ENCODE results near the gene RPSA.
A peak's percentile ranks its signal among the peaks of the same experiment; 100 is the strongest.
"Not testable (repeated sequence)": the region's sequence is repeated elsewhere in the genome, so short reads cannot be mapped to it uniquely, and the experiment has no call there.

The RPSA gene

GRCh38 chr3:39406368-39407258 is at the start of gene RPSA:
Gene RPSA, plus strand, starts transcription at chr3:39406720. Its CDS starts 934 bp downstream, at chr3:39407654.
- peak; percentile 98 for DNase-seq (ENCODE audit: low read depth in 2 of 2)
- TF ChIP-seq, protein P1, sequence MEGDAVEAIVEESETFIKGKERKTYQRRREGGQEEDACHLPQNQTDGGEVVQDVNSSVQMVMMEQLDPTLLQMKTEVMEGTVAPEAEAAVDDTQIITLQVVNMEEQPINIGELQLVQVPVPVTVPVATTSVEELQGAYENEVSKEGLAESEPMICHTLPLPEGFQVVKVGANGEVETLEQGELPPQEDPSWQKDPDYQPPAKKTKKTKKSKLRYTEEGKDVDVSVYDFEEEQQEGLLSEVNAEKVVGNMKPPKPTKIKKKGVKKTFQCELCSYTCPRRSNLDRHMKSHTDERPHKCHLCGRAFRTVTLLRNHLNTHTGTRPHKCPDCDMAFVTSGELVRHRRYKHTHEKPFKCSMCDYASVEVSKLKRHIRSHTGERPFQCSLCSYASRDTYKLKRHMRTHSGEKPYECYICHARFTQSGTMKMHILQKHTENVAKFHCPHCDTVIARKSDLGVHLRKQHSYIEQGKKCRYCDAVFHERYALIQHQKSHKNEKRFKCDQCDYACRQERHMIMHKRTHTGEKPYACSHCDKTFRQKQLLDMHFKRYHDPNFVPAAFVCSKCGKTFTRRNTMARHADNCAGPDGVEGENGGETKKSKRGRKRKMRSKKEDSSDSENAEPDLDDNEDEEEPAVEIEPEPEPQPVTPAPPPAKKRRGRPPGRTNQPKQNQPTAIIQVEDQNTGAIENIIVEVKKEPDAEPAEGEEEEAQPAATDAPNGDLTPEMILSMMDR (IDR thresholded peaks at IDR 0.05; ENCODE audit: low read depth, low read length): no peak
- peak within 1 kb of the TSS; percentile 62 to 83 for H3K4me3 ChIP-seq (replicated peaks in 1 of 2; ENCODE audit: low read depth in 2 of 2, low read length in 2 of 2)

GRCh38 chr3:39358333-39358732 is 48.2 kb upstream of the RPSA start:
- no peak overlapping the region for H3K4me3 ChIP-seq (replicated peaks in 1 of 2; ENCODE audit: low read depth in 2 of 2, low read length in 2 of 2)
- TF ChIP-seq, protein P1 (IDR thresholded peaks at IDR 0.05; ENCODE audit: low read depth, low read length): no peak
- no peak for DNase-seq (ENCODE audit: low read depth in 2 of 2)

DNA sequence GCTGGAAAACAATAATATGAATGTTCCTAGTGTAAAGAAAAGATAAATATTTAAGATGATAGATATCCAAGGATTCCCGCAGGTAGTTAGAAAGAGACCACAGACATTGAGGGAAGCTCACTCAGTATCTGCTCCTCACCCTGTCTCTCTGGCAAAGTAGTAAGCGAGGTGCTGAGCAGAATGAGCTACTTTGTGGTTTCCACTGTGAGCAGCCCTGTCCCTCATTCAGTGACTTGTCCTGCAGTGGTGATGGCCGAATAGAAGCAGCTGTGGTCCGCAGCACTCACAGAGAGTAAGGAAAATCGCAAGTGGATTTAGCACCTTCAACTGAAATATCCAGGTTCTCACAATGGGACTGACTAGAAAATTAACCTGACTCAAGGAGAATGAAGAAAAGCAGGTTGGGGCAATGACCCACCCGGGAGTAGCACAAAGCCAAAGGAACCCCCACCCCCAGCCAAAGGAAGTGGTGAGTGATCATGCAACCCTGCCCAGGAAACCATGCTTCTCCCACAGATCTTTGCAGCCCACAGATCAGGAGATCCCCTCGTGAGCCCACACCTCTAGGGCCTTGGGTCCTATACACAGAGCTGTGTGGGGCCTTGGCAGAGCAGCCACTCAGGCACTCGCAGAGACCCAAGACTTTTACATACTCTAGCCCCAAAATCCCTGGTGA is 45.1 kb upstream of the RPSA start:
- DNase-seq (ENCODE audit: low read depth in 2 of 2): no peak
- TF ChIP-seq, protein P1 (IDR thresholded peaks at IDR 0.05; ENCODE audit: low read depth, low read length): no peak
- no peak overlapping the region for H3K4me3 ChIP-seq (replicated peaks in 1 of 2; ENCODE audit: low read depth in 2 of 2, low read length in 2 of 2)

GRCh38 chr3:39362192-39362591 is 44.3 kb upstream of the RPSA start:
- DNase-seq (ENCODE audit: low read depth in 2 of 2): peak in 1 of 2 donors; percentile 67
- no peak overlapping the region for H3K4me3 ChIP-seq (replicated peaks in 1 of 2; ENCODE audit: low read depth in 2 of 2, low read length in 2 of 2)
- TF ChIP-seq, protein P1 (IDR thresholded peaks at IDR 0.05; ENCODE audit: low read depth, low read length): no peak

DNA sequence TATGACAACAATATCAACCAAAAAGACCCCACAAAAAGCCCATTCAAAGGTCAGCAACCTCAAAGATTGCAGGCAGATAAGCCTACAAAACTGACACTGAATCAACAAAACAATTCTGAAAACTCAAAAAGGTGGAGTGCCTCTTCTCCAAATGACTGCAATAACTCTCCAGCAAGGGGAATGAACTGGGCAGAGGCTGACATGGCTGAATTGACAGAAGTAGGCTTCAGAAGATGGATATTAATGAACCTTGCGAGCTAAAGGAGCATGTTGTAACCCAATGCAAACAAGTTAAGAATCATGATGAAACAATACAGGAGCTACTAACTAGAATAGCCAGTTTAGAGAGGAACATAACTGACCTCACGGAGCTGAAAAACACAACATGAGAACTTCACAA is 43.7 kb upstream of the RPSA start:
- TF ChIP-seq, protein P1 (IDR thresholded peaks at IDR 0.05; ENCODE audit: low read depth, low read length): no peak
- no peak overlapping the region for H3K4me3 ChIP-seq (replicated peaks in 1 of 2; ENCODE audit: low read depth in 2 of 2, low read length in 2 of 2)
- DNase-seq (ENCODE audit: low read depth in 2 of 2): no peak

DNA sequence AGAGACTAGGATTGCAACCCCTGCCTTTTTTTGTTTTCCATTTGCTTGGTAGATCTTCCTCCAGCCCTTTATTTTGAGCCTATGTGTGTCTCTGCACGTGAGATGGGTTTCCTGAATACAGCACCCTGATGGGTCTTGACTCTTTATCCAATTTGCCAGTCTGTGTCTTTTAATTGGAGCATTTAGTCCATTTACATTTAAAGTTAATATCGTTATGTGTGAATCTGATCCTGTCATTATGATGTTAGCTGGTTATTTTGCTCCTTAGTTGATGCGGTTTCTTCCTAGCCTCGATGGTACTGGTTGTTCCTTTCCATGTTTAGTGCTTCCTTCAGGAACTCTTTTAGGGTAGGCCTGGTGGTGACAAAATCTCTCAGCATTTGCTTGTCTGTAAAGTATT is 36.1 kb upstream of the RPSA start:
- H3K4me3 ChIP-seq (replicated peaks in 1 of 2; ENCODE audit: low read depth in 2 of 2, low read length in 2 of 2); DNase-seq (ENCODE audit: low read depth in 2 of 2): not testable (repeated sequence)

DNA sequence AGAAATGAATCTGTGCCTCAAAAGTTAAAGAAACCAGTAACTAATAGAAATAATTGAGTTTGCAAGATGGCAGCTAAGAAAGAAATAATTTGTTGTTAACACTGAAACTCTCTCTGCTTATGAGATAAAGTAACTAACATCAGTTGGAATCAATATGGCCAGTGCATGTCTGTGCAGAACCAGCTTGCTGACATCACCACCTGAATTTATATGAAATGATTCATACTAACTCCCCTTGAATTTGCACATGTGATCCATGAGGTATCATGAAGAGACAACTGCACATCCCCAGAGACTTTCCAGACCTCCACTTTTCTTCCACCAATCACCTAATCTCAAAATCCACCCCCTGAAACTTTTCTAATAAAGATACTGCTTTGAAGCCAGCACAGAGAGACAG is 33.7 kb upstream of the RPSA start:
- H3K4me3 ChIP-seq (replicated peaks in 1 of 2; ENCODE audit: low read depth in 2 of 2, low read length in 2 of 2): no peak overlapping the region
- TF ChIP-seq, protein P1 (IDR thresholded peaks at IDR 0.05; ENCODE audit: low read depth, low read length): no peak
- no peak for DNase-seq (ENCODE audit: low read depth in 2 of 2)
